HG03354 (cell line): Measurements from ENCODE around the gene MIPEP.

Source experiments
- ATAC-seq: cut with Tn5 transposase; IDR thresholded peaks from one replicate; pipeline ENCODE4 v1.9.1; 2021; ENCODE audit warnings: mild to moderate bottlenecking; ENCODE audit not compliant: unreplicated experiment, poor library complexity, severe bottlenecking

Gene MIPEP

DNA sequence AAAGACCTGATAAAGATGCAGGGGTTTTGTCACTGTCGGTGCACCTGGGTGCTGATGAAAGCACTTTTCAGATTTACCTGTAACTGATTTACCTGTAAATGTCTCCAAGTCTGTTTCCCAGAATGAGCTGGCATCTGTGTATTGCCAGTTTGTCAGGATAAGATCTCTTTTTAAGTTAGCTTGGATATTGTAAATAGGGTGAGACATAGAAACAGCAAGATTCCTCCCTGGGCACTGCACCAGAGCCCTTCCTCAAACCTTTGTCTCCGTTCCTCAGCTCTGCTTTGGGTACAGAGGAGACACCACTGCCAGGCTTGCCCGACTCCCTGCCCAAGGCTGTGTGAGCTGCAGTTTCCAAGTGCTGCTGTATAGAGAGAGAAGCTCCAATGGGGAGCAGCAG lies 160.4 kb downstream of the MIPEP start:
- ATAC-seq, result no peak

DNA sequence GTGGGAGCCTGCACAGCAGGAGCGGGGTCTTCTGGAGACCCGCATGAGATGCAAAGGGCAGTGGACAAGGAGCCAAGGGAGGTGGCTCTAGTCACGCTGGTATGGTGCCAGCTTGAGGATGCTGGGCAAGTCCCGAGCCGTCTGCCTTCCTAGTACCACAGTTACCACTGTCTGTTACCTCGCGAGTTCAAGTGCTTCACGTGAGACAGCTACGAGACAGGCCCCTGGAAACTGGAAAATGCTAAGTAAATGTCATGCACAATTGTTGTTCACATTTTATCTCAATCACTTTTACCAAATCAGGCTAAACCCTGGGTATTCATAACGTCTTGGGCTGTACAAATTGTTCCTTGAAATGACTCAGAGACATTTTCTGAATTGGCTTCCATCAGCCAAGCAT lies 163.3 kb downstream of the MIPEP start:
- ATAC-seq, result no peak

DNA sequence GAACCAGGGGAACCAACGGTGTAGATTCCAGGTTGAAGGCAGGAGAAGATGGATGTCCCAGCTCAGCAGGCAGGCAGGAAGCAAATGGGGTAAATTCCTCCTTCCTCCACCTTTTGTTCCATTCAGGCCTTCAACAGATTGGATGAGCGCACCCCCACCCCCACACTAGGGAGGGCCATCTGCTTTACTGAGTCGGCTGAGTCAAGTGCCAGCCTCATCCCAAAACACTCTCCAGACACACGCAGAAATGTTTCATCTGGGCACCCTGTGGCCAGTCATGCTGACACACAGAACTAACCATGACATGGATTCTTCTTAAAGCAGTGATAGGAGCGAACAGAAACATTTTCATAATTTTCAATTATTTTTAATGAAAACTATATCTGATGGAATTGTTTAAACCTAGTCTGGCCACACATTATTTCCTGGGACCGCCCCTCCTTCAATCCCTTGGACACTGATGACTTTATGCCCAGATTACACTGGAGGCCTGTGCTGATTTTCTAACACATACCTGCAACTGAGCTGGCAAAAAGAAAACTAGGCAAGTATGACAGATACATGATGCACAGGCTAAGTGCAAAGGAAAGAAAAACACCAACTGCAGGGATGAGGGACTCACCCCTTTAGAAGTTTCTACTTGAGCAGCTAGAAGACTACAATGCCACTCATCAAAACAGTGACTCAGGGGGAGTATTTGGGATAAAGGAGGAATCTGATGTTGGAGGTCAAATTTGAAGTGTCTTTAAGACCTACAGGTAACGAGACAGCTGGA lies 164.8 kb downstream of the MIPEP start:
- ATAC-seq, result no peak

DNA sequence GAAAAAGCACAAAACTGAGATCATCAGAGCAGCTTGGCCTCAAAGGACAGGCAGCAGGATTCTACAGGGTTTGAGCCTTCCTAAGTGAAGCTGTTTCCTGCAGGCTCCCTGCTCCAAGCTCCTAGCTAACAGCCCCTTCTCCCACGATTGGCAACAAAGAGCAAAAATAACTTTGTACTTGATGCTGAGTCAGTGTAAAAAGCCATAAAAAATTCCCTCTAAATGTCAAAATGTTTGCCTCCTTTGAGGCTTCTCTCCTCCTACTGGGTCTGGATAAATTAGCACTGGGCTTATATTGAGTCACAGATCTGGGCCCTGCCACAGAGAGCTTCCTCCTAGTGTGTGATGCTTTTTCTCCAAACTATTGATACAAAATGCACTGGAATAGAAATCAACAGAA lies 165.7 kb downstream of the MIPEP start:
- ATAC-seq, result no peak

DNA sequence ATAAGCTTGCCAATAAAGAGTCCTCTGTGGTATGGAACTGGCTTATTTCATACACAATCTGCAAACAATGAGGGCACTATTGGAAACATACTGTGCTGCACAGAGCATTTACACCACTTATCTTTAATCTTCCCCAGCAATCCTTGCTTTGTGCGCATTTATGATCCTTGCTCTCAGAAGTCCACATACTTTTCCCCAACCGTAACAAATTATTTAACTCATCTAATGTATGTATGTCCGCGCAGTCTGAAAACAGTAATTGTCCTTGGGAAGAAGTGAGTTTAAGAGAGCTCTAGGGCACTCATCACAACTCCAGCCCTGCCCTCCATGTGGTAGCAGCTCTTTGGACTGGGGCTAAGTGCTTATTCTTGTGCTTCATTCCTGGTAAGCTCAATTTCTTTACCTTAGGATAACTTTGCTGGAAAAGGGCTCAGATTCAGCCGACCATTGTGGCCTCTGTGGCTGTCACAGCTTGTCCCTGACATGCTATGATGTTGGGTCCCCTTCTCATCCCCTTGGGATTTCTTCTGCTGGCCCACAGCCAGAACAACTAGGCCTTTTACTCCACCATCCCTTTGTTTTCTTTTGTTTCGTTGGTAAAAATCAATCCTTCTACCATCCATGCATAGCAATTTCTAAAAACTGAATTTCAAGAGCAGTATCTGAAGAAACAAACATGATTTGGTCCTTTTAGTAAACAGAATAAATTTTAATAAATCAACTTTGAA lies 166.3 kb downstream of the MIPEP start:
- ATAC-seq, result no peak

DNA sequence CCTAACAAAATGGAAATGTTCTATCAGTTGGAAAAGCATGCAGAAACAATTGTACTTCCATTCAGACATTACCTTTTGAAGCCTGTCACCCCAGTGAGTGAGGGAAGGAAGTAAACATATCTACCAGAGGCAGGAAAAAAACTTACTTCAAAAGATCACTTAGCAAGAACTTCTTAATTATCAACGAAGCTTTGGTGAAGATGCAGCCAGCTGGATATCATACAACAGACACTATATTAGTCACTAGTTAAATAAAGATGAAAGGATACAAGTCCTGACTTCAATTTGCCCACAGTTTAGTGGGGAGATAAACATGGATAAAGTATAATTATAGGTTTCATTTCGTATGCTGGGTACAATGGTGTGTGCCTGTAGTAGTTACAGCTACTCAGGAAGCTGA lies 170.2 kb downstream of the MIPEP start:
- no peak for ATAC-seq

DNA sequence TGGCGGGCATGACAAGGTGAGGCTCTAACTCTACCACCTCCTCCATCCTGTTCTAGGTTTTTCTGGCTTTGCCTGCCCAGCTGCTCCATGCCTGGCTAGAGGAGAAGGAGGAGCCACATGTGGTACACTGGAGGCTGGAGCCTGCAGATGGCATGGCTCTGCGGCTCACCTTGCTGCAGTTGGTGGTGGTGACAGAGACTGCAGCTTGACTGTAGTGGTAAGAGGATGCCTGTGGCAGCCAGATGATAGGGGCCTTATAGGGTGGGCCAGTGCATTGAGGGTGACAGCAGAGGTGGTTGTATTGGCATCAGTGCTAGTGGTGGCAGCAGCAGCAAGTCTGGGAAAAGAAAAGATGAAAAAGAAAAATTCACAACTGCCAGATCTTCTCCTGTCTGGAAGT lies 172.8 kb downstream of the MIPEP start:
- no peak for ATAC-seq

DNA sequence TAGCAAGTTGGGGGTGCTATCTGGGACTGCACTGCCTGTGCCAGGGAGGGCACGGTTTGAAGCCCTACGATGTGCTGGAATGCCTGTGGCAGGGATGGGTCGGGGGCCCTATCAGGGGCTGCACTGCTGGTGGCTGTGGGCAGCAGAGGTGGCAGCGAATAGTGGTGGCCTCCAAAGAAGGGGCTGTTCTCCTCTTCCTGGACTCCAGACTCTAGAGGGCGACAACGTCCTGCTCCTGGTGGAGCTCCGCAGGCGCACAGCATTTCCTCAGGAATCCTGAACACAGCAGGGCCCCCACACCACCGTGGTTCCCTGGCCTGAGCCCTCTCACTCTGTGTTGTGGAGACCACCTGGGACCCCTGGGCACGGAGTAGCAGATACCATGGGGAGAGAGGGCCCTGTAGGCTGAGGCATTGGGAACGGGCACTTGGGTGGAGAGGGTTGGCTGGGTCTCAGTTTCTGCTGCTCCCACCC lies 173.4 kb downstream of the MIPEP start:
- no peak for ATAC-seq

DNA sequence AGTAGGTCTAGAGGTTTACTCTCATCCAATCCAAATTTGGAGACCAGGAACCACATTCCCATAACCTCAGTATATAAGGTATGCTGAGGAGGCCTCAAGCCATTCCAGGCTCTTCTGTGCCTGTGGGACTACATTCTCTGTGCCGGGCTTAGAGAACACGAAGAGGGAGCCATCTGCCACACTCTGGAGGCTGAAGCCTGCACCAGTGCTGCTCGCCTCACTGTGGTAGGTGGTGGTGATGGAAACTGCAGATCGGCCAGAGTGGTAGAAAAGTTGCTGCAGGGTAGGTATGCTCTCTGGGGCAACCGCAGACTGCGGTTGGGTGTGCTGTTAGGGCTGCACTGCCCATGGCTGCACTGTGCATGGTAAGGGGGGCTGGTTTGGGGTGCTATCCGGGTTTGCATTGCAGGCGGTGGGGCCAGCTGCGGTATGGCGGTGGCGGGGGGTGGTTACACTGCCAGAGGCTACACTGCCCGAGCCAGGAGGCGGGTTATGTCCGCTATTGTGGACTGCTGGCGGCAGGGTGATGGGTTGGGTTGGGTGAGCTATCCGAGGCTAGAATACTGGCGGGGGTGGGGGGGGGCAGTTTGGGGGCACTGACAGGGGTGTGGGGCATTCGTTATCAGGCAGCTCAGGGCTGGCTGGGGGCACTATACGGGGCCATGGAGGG lies 174.0 kb downstream of the MIPEP start:
- ATAC-seq, result no peak

DNA sequence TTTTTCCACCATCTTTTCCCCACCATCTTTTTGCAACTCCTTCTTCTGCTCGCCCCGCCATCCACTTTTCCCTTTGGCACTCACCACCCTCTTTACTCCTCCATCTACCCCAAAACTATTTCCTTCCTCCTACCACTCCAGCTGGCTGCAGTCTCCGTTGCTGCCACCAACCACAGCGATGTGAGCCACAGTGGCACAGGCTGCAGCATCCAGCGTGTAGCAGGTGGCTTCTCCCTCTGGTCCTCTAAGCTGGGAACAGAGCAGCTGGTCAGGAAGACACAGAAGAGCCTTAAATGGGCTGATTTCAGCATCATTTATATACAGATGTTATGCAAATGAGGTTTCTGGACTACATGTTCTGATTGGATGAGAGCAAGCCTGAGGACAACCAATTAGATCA lies 174.5 kb downstream of the MIPEP start:
- no peak for ATAC-seq

DNA sequence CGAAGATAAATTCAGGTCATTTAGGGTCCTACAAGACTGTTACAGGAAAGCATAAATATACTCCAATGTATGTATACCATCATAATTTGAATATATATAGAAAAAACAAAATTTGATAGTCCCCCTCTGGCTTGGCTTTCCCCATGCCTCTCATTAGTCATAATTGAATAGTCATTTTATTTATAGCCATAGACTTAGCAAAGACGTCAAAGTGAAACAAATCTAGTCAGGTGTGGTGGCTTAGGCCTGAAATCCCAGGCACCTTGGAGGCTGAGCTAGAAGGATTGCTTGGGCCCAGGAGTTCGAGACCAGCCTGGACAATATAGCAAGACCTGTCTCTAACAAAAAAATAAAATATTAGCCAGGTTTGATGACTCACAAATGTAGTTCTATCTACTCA lies 177.8 kb downstream of the MIPEP start:
- no peak for ATAC-seq

DNA sequence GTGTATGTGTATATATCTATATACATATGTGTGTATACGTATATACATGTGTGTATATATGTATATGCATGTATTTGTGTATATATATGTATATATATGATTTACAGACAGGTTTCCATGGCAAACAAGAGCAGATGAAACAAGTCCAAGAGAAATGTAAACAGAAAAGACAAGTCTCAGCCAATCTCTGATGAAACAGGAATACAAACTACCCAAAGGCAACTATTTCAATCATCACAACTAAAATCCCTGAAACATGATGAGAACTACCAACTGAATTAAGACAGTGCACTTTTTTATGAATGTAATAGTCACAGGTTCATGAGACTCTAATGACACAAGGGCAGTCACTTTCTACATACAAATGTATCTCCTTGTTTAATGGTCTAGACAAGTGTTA lies 178.8 kb downstream of the MIPEP start:
- no peak for ATAC-seq

DNA sequence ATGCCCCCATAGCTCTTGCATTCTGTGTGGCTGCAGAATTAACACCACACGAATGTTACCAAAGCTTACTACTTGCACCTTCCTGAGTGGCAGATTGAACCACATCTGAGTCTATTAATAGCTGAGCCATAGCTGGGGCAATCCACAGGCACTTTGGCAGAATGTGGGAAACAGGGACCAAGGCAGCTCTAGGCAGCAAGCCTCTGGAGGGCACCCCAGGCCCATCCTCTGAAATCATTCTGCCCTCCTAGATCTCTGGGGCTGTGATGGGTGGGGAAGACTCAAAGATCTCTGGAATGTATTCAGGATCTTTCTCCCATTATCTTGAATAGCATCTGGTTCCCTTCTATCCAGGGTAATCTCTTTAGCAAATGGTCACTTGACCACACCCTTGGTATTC lies 179.7 kb downstream of the MIPEP start:
- no peak for ATAC-seq

DNA sequence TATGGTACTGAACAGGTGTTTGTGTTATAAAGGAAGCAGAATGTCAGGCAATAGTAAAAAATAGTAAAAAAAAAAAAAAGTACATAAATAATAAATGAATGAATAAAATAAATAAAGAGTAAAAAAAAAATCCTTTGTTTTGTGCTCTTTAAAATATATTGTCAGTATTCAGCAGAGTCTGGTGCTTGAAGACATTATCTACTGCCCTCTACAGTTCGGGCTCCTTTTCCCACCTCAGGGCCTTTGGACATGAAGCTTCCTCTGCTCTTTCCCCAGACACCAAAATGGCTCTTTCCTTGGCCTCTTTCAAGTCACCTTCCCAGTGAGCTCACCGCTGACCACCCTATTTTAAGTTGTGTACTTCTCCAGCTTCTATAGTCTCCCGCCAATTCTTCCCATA lies 181.5 kb downstream of the MIPEP start:
- no peak for ATAC-seq

DNA sequence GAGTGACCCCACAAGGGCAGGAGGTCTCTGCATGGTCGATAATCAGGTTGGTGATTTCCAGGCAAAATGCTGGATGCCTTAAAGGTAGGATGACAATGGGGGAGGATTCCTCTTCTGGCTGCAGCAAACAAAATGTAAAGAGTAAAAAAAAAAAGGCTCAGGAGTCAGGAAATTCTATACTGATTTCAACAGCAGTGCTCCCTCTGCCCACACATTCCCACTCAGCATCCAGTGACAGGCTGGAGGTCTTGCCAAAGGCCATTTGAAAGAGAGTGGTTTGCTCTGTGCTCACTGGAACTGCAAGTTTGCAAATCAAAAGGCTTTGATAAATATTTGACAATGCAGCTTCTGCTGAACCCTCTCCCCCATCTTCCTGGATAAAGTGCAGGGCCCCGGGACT lies 183.6 kb downstream of the MIPEP start:
- ATAC-seq, result no peak

DNA sequence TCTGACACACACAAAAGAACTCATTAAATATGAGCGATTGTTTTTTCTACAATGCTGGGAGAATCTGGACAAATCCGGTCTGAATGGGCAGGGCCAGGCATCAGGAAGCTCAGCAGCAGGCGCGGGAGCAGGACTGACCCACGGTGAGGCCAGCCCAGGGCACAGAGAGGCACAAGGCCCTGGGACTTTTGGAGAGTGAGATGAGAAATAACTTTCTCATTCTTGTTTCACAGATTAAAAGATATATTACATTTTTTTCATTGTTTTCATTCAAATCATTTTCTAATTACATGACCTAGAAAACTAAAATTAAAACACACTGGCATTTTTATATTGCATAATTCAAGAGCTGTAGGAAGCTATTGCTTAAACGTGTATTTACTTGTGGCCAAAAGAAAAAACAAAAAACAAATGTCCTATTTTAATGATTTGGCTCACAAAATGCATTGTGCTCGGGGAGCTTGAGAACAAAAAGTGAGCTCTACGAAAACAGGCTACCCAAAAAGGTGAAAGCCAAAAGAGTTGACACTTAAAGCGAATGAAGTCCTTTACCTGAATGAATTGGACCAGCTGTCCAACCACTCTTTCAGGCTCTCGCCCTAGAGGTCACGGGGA lies 185.8 kb downstream of the MIPEP start:
- no peak for ATAC-seq

DNA sequence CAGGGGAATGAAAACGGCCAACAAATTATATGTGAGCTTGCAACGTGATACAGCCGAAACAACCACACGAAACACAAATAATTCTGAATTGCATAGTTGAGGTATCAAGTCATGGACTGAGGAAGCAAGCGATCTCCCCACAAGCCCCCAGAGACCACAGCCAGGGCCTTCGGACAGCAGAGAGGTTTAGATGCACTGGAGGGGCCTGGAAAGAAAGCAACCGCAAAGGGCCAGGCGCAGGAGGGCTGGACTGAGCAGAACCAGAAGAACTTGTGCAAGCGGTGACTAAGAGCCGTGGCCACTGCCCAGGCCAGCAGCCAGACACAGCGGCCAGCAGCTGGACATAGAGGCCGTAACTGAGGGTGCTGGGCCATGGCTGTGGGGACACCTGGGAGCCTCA lies 187.6 kb downstream of the MIPEP start:
- no peak for ATAC-seq

DNA sequence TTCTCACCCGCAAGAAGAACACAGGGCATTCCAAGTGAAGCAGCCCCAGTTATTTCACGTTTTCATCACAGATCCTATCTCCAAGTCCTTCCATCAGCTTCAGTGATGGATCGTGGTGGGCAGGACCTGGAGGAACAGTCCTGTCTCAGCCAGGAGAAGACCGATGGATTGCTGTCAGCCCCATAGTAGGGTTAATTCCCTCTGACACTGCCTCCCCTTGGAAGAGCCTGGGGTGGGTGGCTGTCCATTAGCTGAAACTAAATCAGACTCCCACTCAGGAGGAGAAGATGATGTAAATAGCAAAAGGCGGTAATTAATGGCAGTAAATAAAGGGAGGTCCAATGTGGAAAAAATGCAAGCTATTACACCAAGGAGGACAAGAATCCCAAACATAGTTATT lies 188.0 kb downstream of the MIPEP start:
- ATAC-seq, result no peak

DNA sequence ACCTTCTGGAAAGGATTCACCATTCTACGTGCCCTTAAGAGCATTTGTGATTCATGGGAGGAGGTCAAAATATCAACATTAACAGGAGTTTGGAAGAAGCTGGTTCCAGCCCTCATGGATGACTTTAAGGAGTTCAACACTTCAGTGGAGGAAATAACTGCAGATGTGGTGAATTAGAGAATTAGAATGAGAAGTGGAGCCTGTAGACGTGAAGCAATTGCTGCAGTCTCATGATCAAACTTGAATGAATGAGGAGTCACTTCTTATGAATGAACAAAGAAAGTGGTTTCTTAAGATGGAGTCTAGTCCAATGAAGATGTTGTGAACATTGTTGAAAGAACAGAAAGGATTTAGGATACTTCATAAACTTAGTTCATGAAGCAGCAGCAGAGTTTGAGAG lies 189.9 kb downstream of the MIPEP start:
- no peak for ATAC-seq

DNA sequence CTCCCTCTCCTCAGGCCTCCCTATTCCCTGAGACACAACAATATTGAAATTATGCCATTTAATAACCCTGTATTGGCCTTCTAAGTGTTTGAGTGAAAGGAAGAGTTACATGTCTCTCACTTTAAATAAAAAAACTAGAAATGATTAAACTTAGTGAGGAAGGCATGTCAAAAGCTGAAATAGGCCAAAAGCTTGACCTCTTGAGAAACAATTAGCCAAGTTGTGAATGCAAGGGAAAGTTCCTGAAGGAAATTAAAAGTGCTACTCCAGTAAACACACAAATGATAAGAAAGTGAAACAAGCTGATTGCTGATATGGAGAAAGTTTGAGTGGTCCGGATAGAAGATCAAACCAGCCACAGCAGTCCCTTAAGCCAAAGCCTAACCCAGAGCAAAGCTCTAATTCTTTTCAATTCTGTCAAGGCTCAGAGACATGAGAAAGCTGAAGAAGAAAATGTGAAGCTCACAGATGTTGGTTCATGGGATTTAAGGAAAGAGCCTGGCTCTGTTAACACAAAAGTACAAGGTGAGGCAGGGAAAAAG lies 191.4 kb downstream of the MIPEP start:
- ATAC-seq, result no peak
